Activated CD4-positive, alpha-beta T cell treated with anti-CD3 and anti-CD28 coated beads, Interleukin-2, amount 50 U/mL, for 4 hours (primary cell): ENCODE data around the gene ZBTB2.
"Not testable (repeated sequence)": the region's sequence is repeated elsewhere in the genome, so short reads cannot be mapped to it uniquely, and the experiment has no call there.

Source experiments
- DNase-seq, 2 experiments: peaks; one replicate each; pipeline ENCODE4 v3.0.0-alpha.2; 2020

Gene ZBTB2

GRCh38 chr6:151399679-151400078 is 8.3 kb upstream of the ZBTB2 start:
- DNase-seq: no peak

- DNase-seq: no peak
Measured at GRCh38 chr6:151393410-151393809, 2.1 kb upstream of the ZBTB2 start.

DNA sequence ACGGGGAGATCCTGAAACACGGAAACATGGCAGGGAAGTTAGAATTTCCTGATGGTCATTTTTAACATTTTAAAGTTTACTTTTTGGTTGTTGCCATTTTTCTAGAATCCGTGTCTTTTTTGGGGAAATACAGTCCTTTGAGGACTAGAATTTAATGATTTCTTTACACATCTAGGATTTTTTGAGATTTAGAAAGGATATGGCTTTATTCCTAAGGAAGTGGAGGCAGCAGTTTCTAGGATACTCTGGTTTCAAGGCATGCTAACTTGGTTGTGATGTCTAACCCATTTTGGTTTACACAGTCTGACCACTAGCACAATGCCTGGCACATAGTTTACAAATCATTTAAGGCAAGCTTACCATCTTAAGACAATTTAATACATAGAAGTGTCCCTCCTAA is 1.1 kb upstream of the ZBTB2 start:
- DNase-seq: no peak

GRCh38 chr6:151390851-151391470 is 398 bp downstream of the ZBTB2 start:
- peak; percentile 79 for DNase-seq

GRCh38 chr6:151390276-151390850 is 996 bp downstream of the ZBTB2 start:
- peak; percentile 97 to 98 for DNase-seq

DNA sequence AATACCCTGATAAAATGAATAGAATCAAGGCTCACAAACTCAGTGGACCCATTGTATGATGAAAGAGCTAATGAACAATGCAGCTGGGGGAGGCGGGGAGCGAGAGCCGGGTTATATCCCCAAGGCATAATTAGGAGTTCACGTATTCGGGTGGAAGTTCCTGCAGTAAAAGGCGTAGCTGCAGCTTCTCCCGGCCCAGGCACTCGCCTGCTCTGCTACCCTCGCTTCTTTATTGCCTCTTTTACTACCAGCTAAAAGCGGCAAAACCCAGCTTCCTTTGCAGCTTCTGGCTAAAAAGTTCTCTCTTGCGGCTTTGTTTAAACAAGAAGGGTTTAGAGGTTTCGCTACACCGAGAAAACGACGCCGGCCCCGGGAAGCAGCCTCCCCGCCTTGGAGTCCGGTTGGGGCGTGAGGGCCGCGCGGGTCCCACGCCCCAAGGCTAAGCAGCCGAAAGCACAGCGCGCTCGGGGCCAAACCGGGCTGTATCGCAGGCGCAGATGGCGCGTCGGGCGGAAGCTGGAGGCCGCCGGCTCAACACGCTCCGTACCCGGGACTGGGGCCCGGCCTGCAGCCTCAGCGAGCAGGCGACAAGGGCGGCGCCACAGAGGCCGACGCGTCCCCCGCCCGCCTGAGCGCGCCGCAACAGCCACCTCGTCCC is 1.6 kb downstream of the ZBTB2 start:
- peak in 1 of 2 experiments; percentile 19 for DNase-seq

GRCh38 chr6:151388997-151389617 is 2.3 kb downstream of the ZBTB2 start:
- peak in 1 of 2 experiments; percentile 17 for DNase-seq

- DNase-seq: no peak
Measured at GRCh38 chr6:151388236-151388635, 3.1 kb downstream of the ZBTB2 start.

- no peak for DNase-seq
Measured at GRCh38 chr6:151387175-151387970, 4.0 kb downstream of the ZBTB2 start.

- no peak for DNase-seq
Measured at GRCh38 chr6:151385177-151385576, 6.2 kb downstream of the ZBTB2 start.

- no peak for DNase-seq
Measured at GRCh38 chr6:151384151-151384550, 7.2 kb downstream of the ZBTB2 start.

DNA sequence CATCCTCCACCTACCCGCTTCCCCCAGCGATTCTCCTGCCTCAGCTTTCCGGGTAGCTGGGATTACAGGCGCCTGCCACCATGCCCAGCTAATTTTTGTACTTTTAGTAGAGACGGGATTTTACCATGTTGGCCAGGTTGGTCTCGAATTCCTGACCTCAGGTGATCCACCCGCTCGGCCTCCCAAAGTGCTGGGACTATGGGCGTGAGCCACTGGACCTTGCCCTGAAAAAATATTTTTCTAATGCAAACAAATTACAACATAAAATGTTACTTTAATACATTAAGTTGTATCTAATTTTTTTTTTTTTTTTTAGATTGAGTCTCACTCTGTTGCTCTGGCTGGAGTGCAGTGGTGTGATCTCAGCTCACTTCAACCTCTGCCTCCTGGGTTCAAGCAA is 8.7 kb downstream of the ZBTB2 start:
- DNase-seq: not testable (repeated sequence)

DNA sequence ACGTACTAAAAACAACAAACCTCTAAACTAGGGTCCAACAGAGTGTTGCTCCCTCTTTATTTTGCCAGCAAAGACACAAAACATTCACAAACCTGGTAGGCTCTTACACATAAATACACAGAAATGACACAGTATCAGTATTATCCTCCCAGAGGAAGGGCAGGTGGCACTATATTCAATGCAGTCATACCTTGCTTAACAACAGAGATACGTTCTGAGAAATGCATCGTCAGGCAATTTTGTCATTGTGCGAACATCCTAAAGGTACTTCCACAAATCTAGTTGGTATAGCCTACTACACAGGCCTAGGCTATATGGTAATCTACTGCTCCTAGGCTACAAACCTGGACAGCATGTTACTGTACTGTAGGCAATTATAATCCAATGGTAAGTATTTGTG is 9.6 kb downstream of the ZBTB2 start:
- no peak for DNase-seq

DNA sequence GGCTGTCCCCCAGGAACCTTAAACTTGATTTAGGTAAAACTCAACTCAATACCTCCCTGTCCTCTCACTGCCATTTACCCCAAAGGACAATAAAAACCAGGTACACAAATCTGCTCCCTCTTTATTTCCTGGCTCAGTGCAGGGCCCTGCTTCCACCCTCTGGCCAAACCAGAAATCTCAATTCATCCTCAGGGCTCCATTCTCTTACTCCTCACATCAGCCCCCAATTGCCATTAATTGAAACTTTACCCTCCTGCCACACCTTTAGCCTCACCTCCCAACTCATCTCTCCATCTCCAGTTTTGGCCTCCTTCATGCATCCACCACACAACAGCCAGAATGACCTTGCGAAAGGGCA is 10.5 kb downstream of the ZBTB2 start:
- no peak for DNase-seq

GRCh38 chr6:151379933-151380847 is 11.2 kb downstream of the ZBTB2 start:
- DNase-seq: no peak

- no peak for DNase-seq
Measured at GRCh38 chr6:151377095-151377494, 14.3 kb downstream of the ZBTB2 start.

- no peak for DNase-seq
Measured at GRCh38 chr6:151376440-151376839, 14.9 kb downstream of the ZBTB2 start.

DNA sequence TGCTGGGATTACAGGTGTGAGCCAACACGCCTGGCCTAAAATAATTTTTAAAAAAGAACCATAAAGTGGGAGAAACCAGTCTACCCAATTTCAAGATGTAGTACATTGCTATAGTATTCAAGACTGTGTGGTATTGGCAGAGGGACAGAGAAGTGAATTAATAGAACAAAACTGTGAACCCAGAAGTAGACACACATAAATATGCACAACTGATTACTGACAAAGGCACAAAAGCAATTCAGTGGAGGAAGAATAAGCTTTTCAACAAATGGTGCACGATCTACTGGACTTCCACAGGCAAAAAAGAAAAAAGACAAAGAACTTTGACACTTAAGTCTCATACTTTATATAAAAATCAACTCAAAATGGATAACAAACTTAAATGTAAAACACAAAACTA is 15.5 kb downstream of the ZBTB2 start:
- no peak for DNase-seq

DNA sequence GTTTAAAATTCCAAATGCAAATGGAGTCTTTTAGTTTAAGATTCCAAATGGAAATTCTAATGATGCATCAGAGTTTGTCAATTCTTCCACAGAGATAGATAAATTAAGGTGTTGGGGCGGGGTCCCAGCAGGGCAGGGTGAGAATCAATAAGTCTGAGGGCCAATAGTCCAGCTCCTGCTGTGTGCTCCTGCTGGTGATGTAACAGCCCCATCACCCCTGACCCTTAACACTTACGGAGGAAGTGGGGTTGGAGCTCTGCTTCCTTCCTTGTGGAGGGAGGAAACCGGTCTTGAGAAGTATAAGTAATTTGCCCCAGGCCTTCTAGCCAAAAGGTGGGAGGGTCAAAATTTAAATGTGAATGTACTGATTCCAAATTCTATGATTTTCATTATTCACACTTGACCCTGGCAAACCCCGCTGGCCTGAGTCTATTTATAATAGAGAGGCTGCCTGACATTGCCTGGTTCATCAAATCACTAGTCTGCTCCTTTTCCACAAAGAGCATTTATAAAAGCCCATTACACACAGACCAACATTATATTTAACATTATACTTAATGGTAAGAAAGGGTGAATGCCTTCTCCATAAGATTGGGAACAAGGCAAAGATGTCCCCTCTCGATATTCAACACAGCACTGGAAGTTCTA is 17.2 kb downstream of the ZBTB2 start:
- DNase-seq: no peak

- DNase-seq: no peak
Measured at GRCh38 chr6:151372164-151372563, 19.2 kb downstream of the ZBTB2 start.

DNA sequence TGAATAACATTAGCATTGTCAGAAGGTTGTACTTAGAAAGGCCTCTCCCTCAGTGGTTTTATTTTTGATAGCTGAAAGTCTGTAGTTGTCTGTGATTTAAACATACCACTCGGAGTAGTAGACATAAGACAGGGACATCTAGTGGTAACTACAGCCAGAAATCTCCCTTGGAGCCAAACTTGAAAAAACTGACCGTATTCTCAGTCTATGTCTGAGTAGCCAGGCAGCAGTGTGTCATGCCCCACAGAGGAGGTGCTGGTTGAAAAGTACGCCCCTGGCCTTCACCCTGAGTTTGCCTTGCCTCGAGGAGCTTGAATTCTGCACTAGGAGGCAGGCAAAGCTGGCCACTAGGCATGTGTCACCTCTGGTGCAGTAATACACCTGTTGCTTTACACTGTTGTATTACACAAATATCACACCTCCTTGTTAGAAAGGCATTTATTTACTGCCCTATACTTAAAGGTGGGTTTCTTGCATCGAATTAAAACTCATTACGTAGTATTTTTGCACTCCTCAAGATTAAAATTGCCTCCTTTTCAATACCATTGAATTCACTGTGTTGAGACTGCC is 20.8 kb downstream of the ZBTB2 start:
- no peak for DNase-seq
